Measurements from ENCODE around the gene PRKD3. TPM values are rescaled to one million over a fixed set of nuclear protein-coding genes. Genes with fewer than 3 reads are reported as not detected.

PRKD3 gene
- total RNA-seq, 1 experiment from 2014 or later, result 40.2 TPM

DNA sequence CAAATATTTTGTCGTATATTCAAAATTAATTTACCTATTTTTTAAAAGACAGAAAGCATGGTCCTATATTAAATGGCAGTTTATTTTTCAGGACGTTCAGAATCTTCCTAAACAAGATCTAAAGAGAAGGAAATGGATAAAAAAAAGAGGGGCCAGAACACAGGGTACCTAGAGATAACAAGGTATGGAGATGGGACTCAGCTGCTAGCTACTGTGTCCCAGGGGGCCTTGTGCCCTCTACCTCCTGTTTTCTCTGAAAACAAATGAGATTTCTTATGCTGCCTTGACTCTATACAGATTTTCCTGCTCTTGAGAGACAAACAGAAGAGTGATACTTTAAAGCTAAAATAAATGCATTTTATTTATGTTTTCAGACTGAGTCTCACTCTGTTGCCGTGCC is 9.3 kb downstream of the PRKD3 start:
- Histone ChIP-seq H3K4me3 (ENCODE audit: low read depth, low read length) (no peak overlapping the region), H3K9me3 (no peaks in the 10 kb centered on the region), H3K36me3 (ENCODE audit: control insufficient read depth, insufficient read depth, low read length) (no peaks in the 10 kb centered on the region), H3K27me3 (replicated peaks; ENCODE audit: control insufficient read depth, insufficient read depth, low read length) (no peaks in the 10 kb centered on the region), H3K4me1 (0 out of 2 replicates have a peak, but pooled peaks cover 7% of the 10 kb centered on the region)
- H3K27ac Mint-ChIP-seq (ENCODE audit: unreplicated experiment), result no peak overlapping the region
- peaks cover 22% of the 10 kb centered on the region for H3K36me3 Mint-ChIP-seq (ENCODE audit: insufficient read depth, unreplicated experiment)
- H3K9me3 Mint-ChIP-seq (ENCODE audit: unreplicated experiment), result no peaks in the 10 kb centered on the region
- BruUV-seq (replicated peaks), result no TSS peak
- H3K4me1 Mint-ChIP-seq (ENCODE audit: low read depth, unreplicated experiment), result peaks cover 26% of the 10 kb centered on the region
- POLR2A ChIA-PET, result no interaction called here
- CTCF ChIA-PET, result no interaction called here
- no peak overlapping the region for H3K4me3 Mint-ChIP-seq (ENCODE audit: unreplicated experiment)
- intact Hi-C loops (cut with micrococcal nuclease; ENCODE audit: unreplicated experiment), result no loop called here
- no peaks in the 10 kb centered on the region for H3K27me3 Mint-ChIP-seq (ENCODE audit: insufficient read depth, unreplicated experiment)
- TF ChIP-seq, protein P1, sequence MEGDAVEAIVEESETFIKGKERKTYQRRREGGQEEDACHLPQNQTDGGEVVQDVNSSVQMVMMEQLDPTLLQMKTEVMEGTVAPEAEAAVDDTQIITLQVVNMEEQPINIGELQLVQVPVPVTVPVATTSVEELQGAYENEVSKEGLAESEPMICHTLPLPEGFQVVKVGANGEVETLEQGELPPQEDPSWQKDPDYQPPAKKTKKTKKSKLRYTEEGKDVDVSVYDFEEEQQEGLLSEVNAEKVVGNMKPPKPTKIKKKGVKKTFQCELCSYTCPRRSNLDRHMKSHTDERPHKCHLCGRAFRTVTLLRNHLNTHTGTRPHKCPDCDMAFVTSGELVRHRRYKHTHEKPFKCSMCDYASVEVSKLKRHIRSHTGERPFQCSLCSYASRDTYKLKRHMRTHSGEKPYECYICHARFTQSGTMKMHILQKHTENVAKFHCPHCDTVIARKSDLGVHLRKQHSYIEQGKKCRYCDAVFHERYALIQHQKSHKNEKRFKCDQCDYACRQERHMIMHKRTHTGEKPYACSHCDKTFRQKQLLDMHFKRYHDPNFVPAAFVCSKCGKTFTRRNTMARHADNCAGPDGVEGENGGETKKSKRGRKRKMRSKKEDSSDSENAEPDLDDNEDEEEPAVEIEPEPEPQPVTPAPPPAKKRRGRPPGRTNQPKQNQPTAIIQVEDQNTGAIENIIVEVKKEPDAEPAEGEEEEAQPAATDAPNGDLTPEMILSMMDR (IDR thresholded peaks at IDR 0.05; ENCODE audit: insufficient read depth in 1 of 2, low read depth in 1 of 2, low read length in 1 of 2, severe bottlenecking in 1 of 2, unreplicated experiment in 1 of 2), result no peak
- DNase-seq, result no peak

DNA sequence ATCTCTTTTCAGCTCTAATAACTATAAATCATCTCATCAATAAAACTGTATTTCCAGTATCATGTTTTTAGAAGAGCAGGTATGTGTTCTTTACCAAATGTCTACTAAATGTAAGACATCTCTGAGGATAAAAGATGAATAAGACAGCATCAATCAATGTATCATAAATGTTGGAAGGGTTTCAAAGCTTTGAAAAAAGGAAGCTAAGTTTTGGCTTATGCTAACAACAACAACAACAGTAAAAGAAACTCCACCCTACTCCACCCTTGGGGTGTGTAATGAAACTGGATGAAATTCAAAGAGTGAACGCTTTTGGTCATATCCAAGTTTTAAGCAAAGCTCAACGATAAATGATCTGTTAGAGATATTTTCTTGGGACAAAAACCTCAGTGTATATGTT is 17.1 kb downstream of the PRKD3 start:
- H3K27ac Mint-ChIP-seq (ENCODE audit: unreplicated experiment), result no peak overlapping the region

GRCh38 chr2:37306024-37306423 is 18.6 kb downstream of the PRKD3 start:
- no peak for DNase-seq
- POLR2A ChIA-PET, result no interaction called here
- intact Hi-C loops (cut with micrococcal nuclease; ENCODE audit: unreplicated experiment), result no loop called here

More for the DNA sequence above, 17.1 kb downstream of the PRKD3 start:
- H3K4me3 ChIP-seq (ENCODE audit: low read depth, low read length), result no peak overlapping the region
- H3K9me3 ChIP-seq, result no peaks in the 10 kb centered on the region
- H3K9me3 Mint-ChIP-seq (ENCODE audit: unreplicated experiment), result no peaks in the 10 kb centered on the region
- H3K36me3 ChIP-seq (ENCODE audit: control insufficient read depth, insufficient read depth, low read length), result no peaks in the 10 kb centered on the region
- H3K4me1 ChIP-seq, result 0 out of 2 replicates have a peak, but pooled peaks cover 3% of the 10 kb centered on the region
- H3K36me3 Mint-ChIP-seq (ENCODE audit: insufficient read depth, unreplicated experiment), result peaks cover 14% of the 10 kb centered on the region
- no peak overlapping the region for H3K4me3 Mint-ChIP-seq (ENCODE audit: unreplicated experiment)
- H3K4me1 Mint-ChIP-seq (ENCODE audit: low read depth, unreplicated experiment), result peaks cover 19% of the 10 kb centered on the region
- intact Hi-C loops (cut with micrococcal nuclease; ENCODE audit: unreplicated experiment), result no loop called here
- no peaks in the 10 kb centered on the region for H3K27me3 Mint-ChIP-seq (ENCODE audit: insufficient read depth, unreplicated experiment)
- ChIA-PET CTCF (no interaction called here), POLR2A (no interaction called here)
- DNase-seq, result no peak
- no peaks in the 10 kb centered on the region for H3K27me3 ChIP-seq (replicated peaks; ENCODE audit: control insufficient read depth, insufficient read depth, low read length)
- no TSS peak for BruUV-seq (replicated peaks)
- TF ChIP-seq, protein P1 (IDR thresholded peaks at IDR 0.05; ENCODE audit: insufficient read depth in 1 of 2, low read depth in 1 of 2, low read length in 1 of 2, severe bottlenecking in 1 of 2, unreplicated experiment in 1 of 2), result no peak

More at GRCh38 chr2:37306024-37306423, 18.6 kb downstream of the PRKD3 start:
- Mint-ChIP-seq H3K9me3 (ENCODE audit: unreplicated experiment) (no peaks in the 10 kb centered on the region), H3K4me1 (ENCODE audit: low read depth, unreplicated experiment) (peaks cover 14% of the 10 kb centered on the region), H3K27ac (ENCODE audit: unreplicated experiment) (no peak overlapping the region), H3K4me3 (ENCODE audit: unreplicated experiment) (no peak overlapping the region), H3K36me3 (ENCODE audit: insufficient read depth, unreplicated experiment) (peaks cover 14% of the 10 kb centered on the region), H3K27me3 (ENCODE audit: insufficient read depth, unreplicated experiment) (no peaks in the 10 kb centered on the region)
- BruUV-seq (replicated peaks), result no TSS peak
- Histone ChIP-seq H3K36me3 (ENCODE audit: control insufficient read depth, insufficient read depth, low read length) (no peaks in the 10 kb centered on the region), H3K4me1 (0 out of 2 replicates have a peak, but pooled peaks cover 2% of the 10 kb centered on the region), H3K27me3 (replicated peaks; ENCODE audit: control insufficient read depth, insufficient read depth, low read length) (no peaks in the 10 kb centered on the region), H3K4me3 (ENCODE audit: low read depth, low read length) (no peak overlapping the region), H3K9me3 (no peaks in the 10 kb centered on the region)
- CTCF ChIA-PET, result no interaction called here
- TF ChIP-seq, protein P1 (IDR thresholded peaks at IDR 0.05; ENCODE audit: insufficient read depth in 1 of 2, low read depth in 1 of 2, low read length in 1 of 2, severe bottlenecking in 1 of 2, unreplicated experiment in 1 of 2), result no peak

Measured in Caco-2 (cell line).